Measurements from ENCODE around the gene OXER1.

OXER1 gene

DNA sequence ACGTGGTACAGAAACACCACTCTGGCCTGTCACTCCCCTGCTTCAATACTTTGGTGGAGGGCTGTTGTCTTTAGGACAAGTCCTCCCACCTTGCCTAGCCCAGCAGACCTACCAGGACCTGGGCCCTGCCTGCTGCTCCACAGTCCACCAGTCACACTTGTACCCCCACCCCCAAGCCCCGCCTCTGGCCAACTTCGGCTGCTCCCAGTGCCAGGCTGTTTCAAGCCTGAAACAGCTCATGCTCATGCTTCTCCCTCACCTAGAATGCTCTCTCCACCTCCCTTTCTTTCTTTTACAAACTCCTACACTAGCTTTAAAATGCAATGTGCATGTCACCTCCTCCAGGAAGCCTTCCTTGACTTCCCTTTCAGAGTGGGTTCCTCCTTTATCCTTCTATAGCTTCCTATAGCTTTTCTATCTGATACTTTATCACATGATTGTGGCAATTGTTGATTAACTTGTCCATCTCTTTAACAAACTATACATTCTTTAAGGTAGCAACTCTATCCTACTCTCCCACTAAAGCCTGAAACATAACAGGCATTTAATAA is 4.8 kb upstream of the OXER1 start:
- Mint-ChIP-seq H3K27ac (peak overlapping the region; percentile 5), H3K4me3 (no peak overlapping the region), H3K27me3 (no peaks in the 10 kb centered on the region), H3K4me1 (peaks cover under 1% of the 10 kb centered on the region), H3K36me3 (ENCODE audit: low read depth) (no peaks in the 10 kb centered on the region), H3K9me3 (no peaks in the 10 kb centered on the region)
- DNase-seq (no peak), ATAC-seq (no peak)

DNA sequence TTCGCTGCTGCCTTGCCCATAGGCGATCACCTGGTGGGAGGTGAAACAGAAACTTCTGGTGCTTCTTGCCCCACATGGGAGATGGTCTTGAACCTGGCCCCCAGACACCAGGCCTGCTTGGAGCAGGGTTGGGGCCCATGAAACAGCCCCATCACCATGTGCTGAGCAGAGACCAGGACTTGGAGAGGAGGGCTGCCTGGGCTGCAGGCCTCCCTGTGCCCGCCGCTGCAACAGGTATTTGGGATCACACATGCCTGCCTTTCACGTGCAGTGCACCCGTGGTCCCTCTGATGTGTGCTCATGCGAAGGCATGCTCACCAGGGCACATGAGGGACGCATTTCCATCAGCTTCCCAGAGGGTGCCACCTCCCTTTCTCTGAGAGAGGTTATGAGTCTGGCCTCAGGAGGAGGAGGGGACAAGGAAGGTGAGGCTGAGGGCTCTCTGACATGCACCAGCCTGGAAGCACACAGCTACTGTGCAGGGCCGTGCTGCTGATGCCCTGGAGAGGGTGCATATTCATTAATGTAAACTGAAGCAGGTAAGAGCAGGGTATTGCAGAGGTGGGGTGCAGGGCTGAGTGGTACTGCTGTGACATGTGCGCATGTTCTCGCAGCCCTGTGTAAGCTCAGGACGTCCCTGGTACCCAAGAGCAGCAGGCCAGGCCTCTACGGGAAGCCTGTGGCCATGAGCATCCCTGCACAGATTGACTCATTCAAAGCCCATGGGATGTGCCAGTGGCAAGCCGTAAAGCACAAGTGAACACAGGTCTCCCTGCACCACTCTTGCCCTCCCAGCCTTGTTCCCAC is 4.2 kb upstream of the OXER1 start:
- Mint-ChIP-seq H3K36me3 (ENCODE audit: low read depth) (no peaks in the 10 kb centered on the region), H3K27ac (no peak overlapping the region), H3K27me3 (no peaks in the 10 kb centered on the region), H3K4me3 (no peak overlapping the region), H3K4me1 (no peaks in the 10 kb centered on the region), H3K9me3 (no peaks in the 10 kb centered on the region)
- DNase-seq (no peak), ATAC-seq (no peak)

GRCh38 chr2:42767080-42767898 is 3.4 kb upstream of the OXER1 start:
- Mint-ChIP-seq H3K36me3 (ENCODE audit: low read depth) (no peaks in the 10 kb centered on the region), H3K4me1 (no peaks in the 10 kb centered on the region), H3K27ac (no peak overlapping the region), H3K9me3 (no peaks in the 10 kb centered on the region), H3K27me3 (no peaks in the 10 kb centered on the region), H3K4me3 (no peak overlapping the region)
- ATAC-seq (no peak), DNase-seq (no peak)

- H3K27ac Mint-ChIP-seq, result no peak overlapping the region
- DNase-seq (no peak), ATAC-seq (no peak)
Observed at GRCh38 chr2:42765686-42766085, 1.8 kb upstream of the OXER1 start.

DNA sequence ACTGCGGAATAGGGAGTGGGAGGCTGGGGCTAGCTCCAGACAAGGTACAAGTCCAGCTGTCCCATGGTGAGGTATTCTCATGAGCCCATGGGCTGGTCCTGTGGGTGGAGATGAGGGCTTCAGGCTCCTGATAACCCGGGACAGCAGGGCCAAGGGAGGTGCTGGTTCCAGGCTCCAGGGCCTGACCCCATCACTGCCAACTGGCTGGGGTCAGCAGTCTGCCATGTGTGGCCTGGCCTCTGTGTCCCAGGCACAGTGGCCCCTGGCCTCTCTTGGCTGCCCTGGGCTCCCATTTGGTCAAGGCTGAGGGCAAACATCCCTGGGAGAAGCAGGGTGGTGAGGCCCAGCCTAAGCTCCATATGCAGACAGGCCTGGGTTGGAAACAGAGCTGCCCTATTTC is 966 bp upstream of the OXER1 start:
- Mint-ChIP-seq H3K4me1 (no peaks in the 10 kb centered on the region), H3K9me3 (no peaks in the 10 kb centered on the region), H3K27ac (no peak overlapping the region), H3K4me3 (no peak overlapping the region), H3K36me3 (ENCODE audit: low read depth) (no peaks in the 10 kb centered on the region), H3K27me3 (no peaks in the 10 kb centered on the region)
- no peak for ATAC-seq
- DNase-seq, result no peak

More at GRCh38 chr2:42765686-42766085, 1.8 kb upstream of the OXER1 start:
- no peaks in the 10 kb centered on the region for H3K27me3 Mint-ChIP-seq
- H3K4me3 Mint-ChIP-seq, result no peak overlapping the region
- H3K4me1 Mint-ChIP-seq, result no peaks in the 10 kb centered on the region
- H3K9me3 Mint-ChIP-seq, result no peaks in the 10 kb centered on the region
- H3K36me3 Mint-ChIP-seq (ENCODE audit: low read depth), result no peaks in the 10 kb centered on the region

DNA sequence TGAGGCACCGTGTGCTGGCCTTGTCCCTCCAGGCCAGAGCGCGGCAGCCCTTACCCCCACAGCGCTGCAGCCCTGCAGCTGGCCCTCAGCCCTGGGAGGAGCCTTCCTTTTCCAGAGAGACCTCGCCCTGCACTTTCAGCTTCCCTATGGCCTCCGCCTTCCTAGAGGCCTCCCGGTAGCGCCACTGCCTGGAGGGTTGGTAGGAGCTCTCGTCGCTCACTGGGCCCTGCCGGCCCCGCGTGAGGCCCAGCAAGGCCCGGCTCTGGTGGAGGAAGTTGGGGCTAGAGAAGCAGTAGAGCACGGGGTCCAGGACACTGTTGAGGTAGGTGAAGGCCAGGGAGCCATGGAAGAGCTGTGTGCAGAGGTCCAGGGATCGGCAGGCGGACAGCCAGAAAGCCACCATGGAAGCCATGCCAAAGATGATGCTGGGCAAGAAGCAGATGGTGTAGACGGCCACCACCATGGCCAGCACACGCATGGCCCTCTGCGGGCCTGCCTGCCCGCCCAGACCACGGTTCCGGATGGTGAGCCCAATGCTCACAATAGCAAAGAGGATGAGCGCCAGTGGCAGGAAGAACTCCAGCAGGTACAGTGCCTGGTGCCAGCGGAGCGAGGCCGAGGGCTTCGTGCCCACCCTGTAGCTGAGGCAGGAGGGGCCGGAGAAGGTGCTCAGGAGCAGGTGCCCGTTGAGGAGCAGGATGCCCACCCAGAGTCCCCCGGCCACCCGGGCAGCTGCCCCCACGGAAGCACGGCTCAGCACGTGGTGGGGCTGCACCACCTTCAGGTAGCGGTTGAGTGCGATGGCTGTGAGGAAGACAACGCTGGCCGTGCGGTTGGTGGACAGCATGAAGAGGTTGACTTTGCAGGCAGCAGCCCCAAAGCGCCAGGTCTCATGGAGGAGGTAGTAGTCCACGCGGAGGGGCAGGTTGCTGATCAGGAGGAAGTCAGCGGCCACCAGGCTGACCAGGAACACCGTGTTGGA is 821 bp downstream of the OXER1 start:
- no peak for DNase-seq
- H3K27me3 Mint-ChIP-seq, result no peaks in the 10 kb centered on the region
- ATAC-seq, result no peak
- peak overlapping the region; percentile 31 for H3K27ac Mint-ChIP-seq
- no peak overlapping the region for H3K4me3 Mint-ChIP-seq
- H3K9me3 Mint-ChIP-seq, result no peaks in the 10 kb centered on the region
- H3K4me1 Mint-ChIP-seq, result no peaks in the 10 kb centered on the region
- no peaks in the 10 kb centered on the region for H3K36me3 Mint-ChIP-seq (ENCODE audit: low read depth)

- H3K9me3 Mint-ChIP-seq, result no peaks in the 10 kb centered on the region
- no peak overlapping the region for H3K4me3 Mint-ChIP-seq
- H3K36me3 Mint-ChIP-seq (ENCODE audit: low read depth), result no peaks in the 10 kb centered on the region
- DNase-seq (no peak), ATAC-seq (no peak)
- H3K4me1 Mint-ChIP-seq, result no peaks in the 10 kb centered on the region
- H3K27ac Mint-ChIP-seq, result no peak overlapping the region
- no peaks in the 10 kb centered on the region for H3K27me3 Mint-ChIP-seq
Observed at GRCh38 chr2:42762155-42762554, 1.8 kb downstream of the OXER1 start.

DNA sequence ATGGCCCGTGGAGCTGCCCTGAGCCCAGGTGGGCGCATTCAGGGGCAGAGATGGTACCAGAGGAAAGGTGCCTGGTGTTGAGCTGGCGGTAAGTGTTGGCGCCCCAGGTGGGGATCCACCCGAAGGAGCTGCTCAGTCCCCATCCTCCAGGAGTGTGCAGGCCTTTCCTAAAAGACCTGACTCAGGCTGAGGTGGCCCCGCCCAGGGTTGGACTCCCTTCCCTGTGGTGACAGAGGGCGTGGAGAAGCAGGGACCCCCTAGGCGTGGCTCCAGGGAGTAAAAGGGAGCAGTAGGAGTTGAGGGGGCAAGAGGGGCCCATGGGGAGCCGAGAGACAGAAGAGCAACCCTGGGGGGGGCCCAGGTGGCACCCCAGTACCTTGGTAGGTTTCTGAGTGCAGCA is 2.4 kb downstream of the OXER1 start:
- Mint-ChIP-seq H3K36me3 (ENCODE audit: low read depth) (no peaks in the 10 kb centered on the region), H3K4me3 (no peak overlapping the region), H3K27ac (no peak overlapping the region), H3K27me3 (no peaks in the 10 kb centered on the region), H3K9me3 (no peaks in the 10 kb centered on the region), H3K4me1 (no peaks in the 10 kb centered on the region)
- ATAC-seq, result no peak
- DNase-seq, result no peak

- DNase-seq (no peak), ATAC-seq (no peak)
- H3K4me3 Mint-ChIP-seq, result no peak overlapping the region
- H3K36me3 Mint-ChIP-seq (ENCODE audit: low read depth), result no peaks in the 10 kb centered on the region
- H3K27me3 Mint-ChIP-seq, result no peaks in the 10 kb centered on the region
- no peak overlapping the region for H3K27ac Mint-ChIP-seq
- no peaks in the 10 kb centered on the region for H3K9me3 Mint-ChIP-seq
- H3K4me1 Mint-ChIP-seq, result peaks cover 17% of the 10 kb centered on the region
Observed at GRCh38 chr2:42758751-42759150, 5.2 kb downstream of the OXER1 start.

DNA sequence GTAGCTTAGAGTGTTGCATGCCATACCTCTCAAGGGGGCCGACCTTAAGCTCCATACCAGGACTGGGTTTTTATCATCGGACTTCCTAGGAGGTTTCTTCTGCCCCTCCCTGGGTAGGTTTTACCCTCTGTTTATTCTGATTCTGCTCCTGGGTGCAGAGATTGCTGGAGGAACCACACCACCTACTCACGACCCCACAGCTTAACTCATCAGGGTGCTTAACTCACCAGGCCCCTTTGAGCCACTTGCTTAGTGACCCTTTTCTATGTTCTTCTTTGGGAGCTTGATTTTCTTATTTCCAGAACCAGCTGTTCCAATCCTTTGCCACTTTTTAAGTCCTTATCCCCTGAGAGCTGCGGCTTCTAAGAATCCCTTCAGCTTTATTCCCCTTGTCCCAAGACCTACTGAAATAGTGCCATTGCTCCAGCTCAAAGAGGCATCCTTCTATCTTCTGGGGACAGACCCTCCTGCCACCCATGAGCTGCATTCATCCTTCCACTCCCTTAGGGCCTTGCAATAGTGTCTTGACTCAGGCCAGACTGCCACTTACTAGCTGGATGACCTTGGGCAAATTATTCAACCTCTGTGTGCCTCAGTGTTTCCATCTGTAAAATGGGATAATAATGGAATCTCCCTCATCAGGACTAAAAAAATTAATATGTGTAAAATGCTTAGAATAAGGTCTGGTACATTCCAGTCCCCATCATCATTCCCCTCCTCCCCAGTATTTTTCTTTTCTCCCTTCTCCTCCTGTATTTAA is 5.8 kb downstream of the OXER1 start:
- H3K9me3 Mint-ChIP-seq, result no peaks in the 10 kb centered on the region
- H3K27ac Mint-ChIP-seq, result no peak overlapping the region
- no peak for DNase-seq
- H3K4me1 Mint-ChIP-seq, result peaks cover 18% of the 10 kb centered on the region
- no peak for ATAC-seq
- H3K36me3 Mint-ChIP-seq (ENCODE audit: low read depth), result no peaks in the 10 kb centered on the region
- no peak overlapping the region for H3K4me3 Mint-ChIP-seq
- H3K27me3 Mint-ChIP-seq, result no peaks in the 10 kb centered on the region

- Mint-ChIP-seq H3K9me3 (no peaks in the 10 kb centered on the region), H3K27ac (no peak overlapping the region), H3K4me1 (peaks cover 22% of the 10 kb centered on the region), H3K36me3 (ENCODE audit: low read depth) (no peaks in the 10 kb centered on the region), H3K27me3 (no peaks in the 10 kb centered on the region), H3K4me3 (no peak overlapping the region)
- DNase-seq (no peak), ATAC-seq (no peak)
Observed at GRCh38 chr2:42756966-42757513, 6.9 kb downstream of the OXER1 start.

DNA sequence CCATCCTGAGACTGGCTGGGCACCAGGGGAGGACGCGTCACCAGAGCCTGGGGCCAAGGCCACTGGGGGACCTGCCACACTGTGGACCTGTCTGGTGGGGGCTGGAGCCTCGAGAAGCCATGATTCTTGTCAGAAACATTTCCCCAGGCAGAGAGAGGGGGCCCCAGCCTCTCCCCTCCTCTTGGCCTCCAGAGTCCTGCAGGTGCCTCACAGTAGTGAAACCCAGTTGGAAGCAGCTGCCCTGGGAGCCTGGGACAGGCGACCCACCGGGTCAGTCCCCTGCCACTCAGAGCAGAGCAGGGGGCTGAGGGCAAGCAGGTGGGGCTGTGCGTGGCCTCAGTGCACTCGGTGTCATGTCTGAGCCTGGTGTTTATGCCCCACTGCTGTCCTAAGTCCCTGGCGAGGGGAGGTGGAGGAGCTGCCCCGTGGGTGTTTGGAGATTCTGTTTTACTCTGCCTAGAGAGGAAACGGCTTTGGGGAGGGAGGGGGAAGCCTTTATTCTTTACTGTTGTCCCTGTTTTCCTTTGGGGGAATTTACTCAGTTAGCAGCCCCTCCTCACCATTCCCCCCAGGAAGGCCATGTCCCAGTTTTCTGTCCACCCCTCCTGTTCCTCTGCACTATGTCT is 7.7 kb downstream of the OXER1 start:
- Mint-ChIP-seq H3K9me3 (no peaks in the 10 kb centered on the region), H3K36me3 (ENCODE audit: low read depth) (no peaks in the 10 kb centered on the region), H3K27ac (no peak overlapping the region), H3K27me3 (no peaks in the 10 kb centered on the region), H3K4me1 (peaks cover 24% of the 10 kb centered on the region), H3K4me3 (no peak overlapping the region)
- DNase-seq, result no peak
- ATAC-seq, result no peak
